HFFc6 (cell line): ENCODE measurements around the gene FUT4. TPM values are rescaled to one million over a fixed set of nuclear protein-coding genes. Genes with fewer than 3 reads are reported as not detected.

Source experiments
- DNase-seq: peaks from one replicate; pipeline ENCODE4 v3.0.0-alpha.2; 2018
- H3K27ac Mint-ChIP-seq: 2 replicates; pipeline ENCODE4 v1.8.0; 2020; ENCODE audit warnings: mild to moderate bottlenecking, mixed read lengths
- H3K27me3 Mint-ChIP-seq: 2 replicates; pipeline ENCODE4 v1.8.0; 2021; ENCODE audit warnings: mild to moderate bottlenecking, moderate library complexity, mixed read lengths; ENCODE audit not compliant: insufficient read depth
- H3K36me3 Mint-ChIP-seq: 2 replicates; pipeline ENCODE4 v1.8.0; 2021; ENCODE audit warnings: low read depth, mixed read lengths
- H3K4me1 Mint-ChIP-seq: 2 replicates; pipeline ENCODE4 v1.8.0; 2020; ENCODE audit warnings: low read depth, mixed read lengths
- H3K4me3 Mint-ChIP-seq: 2 replicates; pipeline ENCODE4 v1.8.0; 2020; ENCODE audit warnings: mild to moderate bottlenecking, moderate library complexity, mixed read lengths
- H3K9me3 Mint-ChIP-seq: 2 replicates; pipeline ENCODE4 v1.8.0; 2020; ENCODE audit warnings: mild to moderate bottlenecking, mixed read lengths
- total RNA-seq, 6 experiments: library from RNA; stranded (reverse); fragmentation: NEBNext Ultra II Directional; extraction: Animal tissue kit (Norgen Biotek cat#: 25700); gene quantifications; 2 replicates in 1 of 6; 3 replicates in 5 of 6; pipeline ENCODE4 v1.2.3, GENCODE V29; 2021
- TF ChIP-seq, protein P1 (sequence below): fragments of 200-600 bp; sonication (generic); IDR thresholded peaks from 2 replicates; pipeline ENCODE4 v1.5.0; 2021; ENCODE audit warnings: antibody characterized with exemption, mild to moderate bottlenecking

Gene FUT4
- total RNA-seq, 6 experiments from 2014 or later = 0.85 to 3.3 (median 3.0) TPM

DNA sequence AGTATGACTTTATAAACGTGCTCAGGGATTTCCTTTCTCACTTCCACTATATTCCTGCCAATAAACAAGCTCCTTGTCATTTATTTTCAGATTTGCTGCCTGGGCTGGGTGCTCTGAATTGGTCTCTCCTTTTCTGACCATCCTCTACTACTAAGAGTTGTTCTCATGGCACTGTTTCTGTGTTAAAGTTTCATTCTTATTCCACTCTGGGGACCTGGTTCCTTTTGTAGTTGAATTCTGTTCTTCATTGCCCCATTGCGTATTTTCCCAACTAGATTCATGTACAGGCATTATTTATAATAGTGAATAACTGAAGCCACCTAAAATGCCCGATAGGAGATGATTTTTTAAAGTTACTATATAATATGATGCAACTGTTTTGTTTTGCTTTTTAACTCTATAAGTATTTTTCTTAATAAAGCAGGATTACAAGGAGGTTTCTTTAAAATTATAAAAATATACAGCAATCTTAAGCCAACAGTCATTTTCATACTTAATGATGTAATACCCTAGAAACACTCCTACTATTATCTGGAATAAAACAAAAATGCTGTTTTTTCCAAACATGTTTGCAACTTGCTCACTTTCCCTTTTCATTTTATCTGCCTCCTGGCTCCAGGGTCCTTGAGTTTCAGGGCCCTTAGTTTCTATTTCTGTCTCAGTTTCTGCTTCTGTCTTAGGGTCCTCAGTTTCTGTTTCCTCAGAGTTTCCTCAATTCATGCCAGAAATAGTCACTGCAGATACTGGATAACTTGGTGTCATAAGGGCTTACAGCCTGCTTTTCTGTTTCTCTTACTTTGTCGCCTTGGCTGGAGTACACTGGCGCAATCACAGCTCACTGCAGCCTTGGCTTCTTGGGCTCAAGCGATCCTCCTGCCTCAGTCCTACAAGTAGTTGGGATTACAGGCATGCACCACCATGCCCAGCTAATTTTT lies 9.8 kb upstream of the FUT4 start:
- no peaks in the 10 kb centered on the region for H3K9me3 Mint-ChIP-seq
- H3K4me1 Mint-ChIP-seq = peaks cover 11% of the 10 kb centered on the region; the same call in 1 of the 2 replicates
- H3K27me3 Mint-ChIP-seq = peaks cover 11% of the 10 kb centered on the region
- DNase-seq = no peak
- no peak overlapping the region for H3K4me3 Mint-ChIP-seq
- H3K36me3 Mint-ChIP-seq = no peaks in the 10 kb centered on the region
- TF ChIP-seq, protein P1, sequence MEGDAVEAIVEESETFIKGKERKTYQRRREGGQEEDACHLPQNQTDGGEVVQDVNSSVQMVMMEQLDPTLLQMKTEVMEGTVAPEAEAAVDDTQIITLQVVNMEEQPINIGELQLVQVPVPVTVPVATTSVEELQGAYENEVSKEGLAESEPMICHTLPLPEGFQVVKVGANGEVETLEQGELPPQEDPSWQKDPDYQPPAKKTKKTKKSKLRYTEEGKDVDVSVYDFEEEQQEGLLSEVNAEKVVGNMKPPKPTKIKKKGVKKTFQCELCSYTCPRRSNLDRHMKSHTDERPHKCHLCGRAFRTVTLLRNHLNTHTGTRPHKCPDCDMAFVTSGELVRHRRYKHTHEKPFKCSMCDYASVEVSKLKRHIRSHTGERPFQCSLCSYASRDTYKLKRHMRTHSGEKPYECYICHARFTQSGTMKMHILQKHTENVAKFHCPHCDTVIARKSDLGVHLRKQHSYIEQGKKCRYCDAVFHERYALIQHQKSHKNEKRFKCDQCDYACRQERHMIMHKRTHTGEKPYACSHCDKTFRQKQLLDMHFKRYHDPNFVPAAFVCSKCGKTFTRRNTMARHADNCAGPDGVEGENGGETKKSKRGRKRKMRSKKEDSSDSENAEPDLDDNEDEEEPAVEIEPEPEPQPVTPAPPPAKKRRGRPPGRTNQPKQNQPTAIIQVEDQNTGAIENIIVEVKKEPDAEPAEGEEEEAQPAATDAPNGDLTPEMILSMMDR = no peak
- no peak overlapping the region for H3K27ac Mint-ChIP-seq

DNA sequence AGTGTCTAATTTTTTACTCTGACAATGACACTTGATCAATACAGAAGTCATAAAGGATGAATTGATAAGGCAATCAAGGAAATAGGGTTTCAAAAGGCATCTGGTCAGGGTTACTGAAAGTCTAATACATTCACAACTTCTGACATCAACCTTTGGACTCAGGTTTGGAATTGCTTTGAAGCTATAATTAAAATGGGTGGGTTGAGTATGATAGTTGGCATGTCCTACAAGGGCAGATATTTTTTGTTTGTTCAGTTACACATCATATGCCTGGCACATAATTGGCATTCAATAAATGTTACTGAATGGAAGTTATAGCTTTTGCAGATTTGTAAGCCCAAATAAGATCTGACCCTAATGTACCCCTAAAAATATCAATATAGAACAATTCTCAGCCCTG lies 7.3 kb upstream of the FUT4 start:
- Mint-ChIP-seq H3K27me3 (peaks cover 18% of the 10 kb centered on the region), H3K9me3 (no peaks in the 10 kb centered on the region), H3K36me3 (no peaks in the 10 kb centered on the region), H3K27ac (no peak overlapping the region), H3K4me1 (peaks cover 11% of the 10 kb centered on the region; the same call in 1 of the 2 replicates), H3K4me3 (no peak overlapping the region)
- TF ChIP-seq, protein P1 = no peak
- no peak for DNase-seq

DNA sequence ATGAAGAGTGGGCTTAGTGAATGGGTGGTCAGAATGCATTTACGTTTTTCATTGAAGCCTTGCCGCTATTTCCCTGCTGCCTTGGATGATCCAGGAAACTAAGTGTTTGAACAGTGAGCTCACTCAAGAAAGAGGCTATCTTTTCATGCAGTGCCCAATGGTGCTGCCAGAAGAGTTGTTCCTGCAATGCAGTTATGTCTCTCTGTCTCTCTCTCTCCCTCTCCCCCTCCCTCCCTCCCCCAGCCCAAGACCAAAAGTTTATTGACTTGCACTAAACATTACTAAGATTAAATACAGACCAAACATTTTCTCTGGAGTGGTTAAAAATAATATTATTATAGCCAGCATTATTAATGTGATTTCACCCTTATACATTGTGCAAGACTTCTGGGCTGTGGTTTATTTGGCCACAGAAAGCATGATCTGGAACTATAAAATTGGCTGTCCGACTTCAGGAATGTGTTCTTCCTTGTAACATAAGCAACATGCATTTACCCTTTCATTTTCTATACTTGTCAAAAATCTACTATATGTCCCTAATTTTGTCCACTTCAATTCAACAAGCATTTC lies 6.6 kb upstream of the FUT4 start:
- Mint-ChIP-seq H3K4me3 (no peak overlapping the region), H3K9me3 (no peaks in the 10 kb centered on the region), H3K36me3 (no peaks in the 10 kb centered on the region), H3K27me3 (peaks cover 18% of the 10 kb centered on the region), H3K27ac (no peak overlapping the region), H3K4me1 (peaks cover 11% of the 10 kb centered on the region; the same call in 1 of the 2 replicates)
- peak; percentile 27 for DNase-seq
- TF ChIP-seq, protein P1 = no peak

DNA sequence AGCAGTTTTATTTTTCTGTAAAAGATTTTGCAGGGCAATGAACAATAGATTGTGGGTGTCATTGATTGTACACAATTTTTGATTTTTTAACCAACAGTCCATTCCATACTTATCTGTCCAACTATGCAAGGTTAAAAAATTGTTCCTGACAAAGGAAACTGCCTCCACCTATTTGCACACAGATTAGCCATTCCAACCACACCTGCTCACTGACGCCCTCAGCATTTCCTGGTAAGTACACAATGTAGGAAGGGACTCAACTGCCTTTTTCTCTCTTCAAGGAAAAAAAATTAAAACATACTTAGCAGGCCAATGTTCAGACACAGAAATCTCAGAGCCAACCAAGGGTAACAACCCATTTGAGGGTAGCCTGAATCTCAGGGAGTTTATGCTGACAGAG lies 4.3 kb upstream of the FUT4 start:
- TF ChIP-seq, protein P1 = no peak
- Mint-ChIP-seq H3K9me3 (no peaks in the 10 kb centered on the region), H3K27me3 (peaks cover 12% of the 10 kb centered on the region), H3K4me1 (peaks cover 22% of the 10 kb centered on the region; the same call in 1 of the 2 replicates), H3K4me3 (no peak overlapping the region), H3K36me3 (no peaks in the 10 kb centered on the region), H3K27ac (no peak overlapping the region)
- no peak for DNase-seq

DNA sequence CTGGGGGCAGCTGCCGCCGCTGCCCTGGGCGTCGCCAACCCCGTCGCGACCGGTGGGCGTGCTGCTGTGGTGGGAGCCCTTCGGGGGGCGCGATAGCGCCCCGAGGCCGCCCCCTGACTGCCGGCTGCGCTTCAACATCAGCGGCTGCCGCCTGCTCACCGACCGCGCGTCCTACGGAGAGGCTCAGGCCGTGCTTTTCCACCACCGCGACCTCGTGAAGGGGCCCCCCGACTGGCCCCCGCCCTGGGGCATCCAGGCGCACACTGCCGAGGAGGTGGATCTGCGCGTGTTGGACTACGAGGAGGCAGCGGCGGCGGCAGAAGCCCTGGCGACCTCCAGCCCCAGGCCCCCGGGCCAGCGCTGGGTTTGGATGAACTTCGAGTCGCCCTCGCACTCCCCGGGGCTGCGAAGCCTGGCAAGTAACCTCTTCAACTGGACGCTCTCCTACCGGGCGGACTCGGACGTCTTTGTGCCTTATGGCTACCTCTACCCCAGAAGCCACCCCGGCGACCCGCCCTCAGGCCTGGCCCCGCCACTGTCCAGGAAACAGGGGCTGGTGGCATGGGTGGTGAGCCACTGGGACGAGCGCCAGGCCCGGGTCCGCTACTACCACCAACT lies 1.0 kb downstream of the FUT4 start:
- Mint-ChIP-seq H3K27ac (no peak overlapping the region), H3K27me3 (peaks cover 4% of the 10 kb centered on the region; the same call in 1 of the 2 replicates), H3K4me1 (peaks cover 35% of the 10 kb centered on the region), H3K4me3 (peak overlapping the region; percentile 71; the same call in 1 of the 2 replicates), H3K36me3 (peaks cover 6% of the 10 kb centered on the region; the same call in 1 of the 2 replicates), H3K9me3 (no peaks in the 10 kb centered on the region)
- TF ChIP-seq, protein P1 = no peak
- DNase-seq = no peak
